Stimulated activated CD4-positive, alpha-beta T cell treated with anti-CD3 and anti-CD28 coated beads, Interleukin-4, amount 100 ng/mL, for 24 hours (primary cell): Measurements from ENCODE around the gene PAX3.

Experiments
- DNase-seq: peaks from one replicate; pipeline ENCODE4 v3.0.0-alpha.2; 2020

PAX3 gene

DNA sequence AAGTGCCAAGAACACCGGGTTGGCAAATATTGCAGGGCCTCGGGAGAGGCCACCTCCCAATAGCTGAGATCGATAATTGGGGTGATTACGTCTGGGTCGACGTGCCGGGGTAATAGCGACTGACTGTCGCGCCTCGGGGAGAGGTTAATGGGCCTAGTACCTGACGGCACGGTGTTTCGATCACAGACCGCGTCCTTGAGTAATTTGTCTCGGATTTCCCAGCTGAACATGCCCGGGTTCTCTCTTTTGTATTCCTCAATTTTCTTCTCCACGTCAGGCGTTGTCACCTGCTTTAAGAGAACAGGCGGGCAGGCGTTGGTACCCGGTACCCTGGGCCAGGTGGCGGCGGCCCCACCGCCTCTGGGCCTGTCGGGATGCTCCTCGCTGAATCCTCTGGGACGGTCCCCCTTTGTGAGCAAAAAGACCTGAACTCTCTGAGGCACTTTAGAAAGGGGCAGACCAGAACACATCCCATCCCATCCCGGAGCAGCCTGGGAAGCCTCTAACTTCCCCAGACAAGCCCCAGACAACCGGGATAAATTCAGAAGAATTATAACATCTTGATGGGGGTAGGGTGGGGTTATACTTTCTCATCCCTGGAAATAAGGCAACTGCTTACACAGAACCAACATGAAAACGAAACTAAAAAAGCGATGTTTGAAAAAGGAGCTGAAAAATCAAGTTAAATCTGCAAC, 3.3 kb downstream of the PAX3 start:
- DNase-seq: no peak

DNA sequence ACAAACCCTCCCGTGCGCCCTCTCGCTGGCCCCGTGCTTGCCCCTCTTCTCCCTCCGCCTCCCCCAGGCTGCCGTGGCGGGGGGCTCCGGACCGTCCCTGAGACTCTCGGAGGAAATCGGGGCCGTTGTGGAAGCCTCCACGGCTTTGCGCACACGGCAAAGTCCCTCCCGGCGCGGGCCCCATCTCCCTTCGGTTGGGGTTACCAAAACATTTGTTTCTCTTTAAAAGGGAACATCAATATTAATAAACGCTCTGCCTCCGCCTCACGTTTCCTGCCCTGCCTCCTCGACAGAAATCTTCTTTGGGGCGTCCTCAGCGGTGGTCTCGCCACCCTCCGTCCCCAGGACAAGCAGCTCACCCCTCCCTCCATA, 3.8 kb downstream of the PAX3 start:
- DNase-seq: no peak

DNA sequence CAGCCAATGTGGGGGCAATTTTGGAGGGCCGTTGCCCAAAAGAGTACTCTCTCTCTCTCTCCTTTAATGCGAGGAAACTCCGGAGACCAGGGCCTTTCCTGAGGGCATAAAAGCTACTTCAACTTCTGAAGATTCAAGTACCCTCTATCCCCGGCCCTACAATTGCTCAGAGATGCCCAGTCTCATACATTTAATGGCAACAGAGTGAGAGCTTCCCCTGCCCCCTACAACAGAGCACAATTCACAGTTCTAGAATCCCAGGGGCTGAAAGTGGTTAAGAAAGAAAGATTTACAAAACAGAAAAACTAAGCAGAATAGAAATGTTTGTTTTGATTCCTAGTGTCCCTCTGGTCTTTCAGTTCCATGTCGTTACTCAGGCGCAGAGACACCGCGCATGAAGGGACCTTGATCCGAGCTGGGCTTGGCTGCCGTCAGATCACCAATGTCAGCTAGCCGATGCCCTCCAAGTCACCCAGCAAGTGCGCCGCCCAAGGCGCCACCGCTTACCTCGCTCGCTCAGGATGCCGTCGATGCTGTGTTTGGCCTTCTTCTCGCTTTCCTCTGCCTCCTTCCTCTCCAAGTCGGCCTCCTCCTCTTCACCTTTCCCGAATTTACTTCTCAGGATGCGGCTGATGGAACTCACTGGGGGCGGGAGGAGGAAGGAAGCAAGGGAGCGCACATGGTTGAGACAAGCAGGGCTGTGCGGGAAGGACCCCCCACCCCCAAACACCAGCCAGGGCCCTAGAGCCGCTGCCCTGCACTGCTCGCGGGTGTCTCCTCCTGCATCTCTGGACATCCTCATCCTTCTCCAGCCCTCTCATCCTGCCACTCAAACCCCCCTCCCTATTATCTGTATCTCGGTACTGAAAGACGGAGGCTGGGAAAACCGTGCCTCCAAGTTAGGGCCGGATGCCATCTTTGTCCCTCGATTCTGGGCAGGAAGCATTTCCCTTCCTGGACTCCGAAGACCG, 4.9 kb downstream of the PAX3 start:
- no peak for DNase-seq

DNA sequence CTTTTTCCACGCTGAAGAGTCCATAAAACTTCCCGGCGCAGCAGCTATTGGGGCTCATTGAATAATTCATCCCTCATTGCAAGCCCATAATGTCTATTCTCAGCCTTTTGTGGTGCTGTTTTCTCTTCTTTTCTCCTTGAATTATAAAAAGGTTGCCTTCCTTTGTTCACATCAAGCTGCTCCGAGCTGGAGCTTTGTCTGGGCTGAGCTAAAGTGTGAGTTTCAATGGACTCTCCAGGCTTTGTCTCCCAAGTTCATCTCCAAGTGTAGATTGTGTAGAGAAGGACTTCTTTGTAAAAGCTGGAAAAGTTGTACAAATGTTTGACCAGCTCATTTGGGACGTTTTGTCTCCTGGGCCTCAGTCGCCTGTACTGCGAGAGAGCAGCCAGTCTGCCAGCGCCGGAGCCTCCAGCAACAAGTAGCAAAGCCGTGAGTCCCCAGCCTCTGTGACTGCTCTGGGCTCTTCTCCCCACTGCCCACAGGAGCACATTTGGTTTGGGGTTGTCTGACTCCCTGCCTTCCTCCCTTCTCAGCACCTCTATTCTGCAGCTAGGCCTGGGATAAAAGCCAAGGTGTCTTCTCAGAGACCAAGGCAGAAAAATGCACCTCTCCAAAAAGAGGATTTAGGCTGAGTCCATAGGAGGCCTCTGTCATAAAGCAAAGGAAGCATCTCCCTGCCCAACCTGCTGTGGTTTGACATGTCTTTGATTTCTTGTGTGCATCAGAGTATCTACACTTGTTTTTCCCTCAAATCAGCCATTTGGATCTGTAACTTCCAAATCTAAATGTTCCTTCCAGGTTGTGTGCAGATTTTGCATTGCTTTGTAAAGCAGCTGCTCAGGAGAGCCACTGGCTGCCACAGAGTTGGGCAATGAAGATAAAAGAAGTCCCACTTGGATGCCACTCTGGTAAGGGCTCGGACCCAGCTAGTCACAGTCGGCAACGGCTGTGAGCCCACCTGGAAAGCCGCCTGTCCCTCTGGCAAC, 6.4 kb downstream of the PAX3 start:
- DNase-seq: no peak

DNA sequence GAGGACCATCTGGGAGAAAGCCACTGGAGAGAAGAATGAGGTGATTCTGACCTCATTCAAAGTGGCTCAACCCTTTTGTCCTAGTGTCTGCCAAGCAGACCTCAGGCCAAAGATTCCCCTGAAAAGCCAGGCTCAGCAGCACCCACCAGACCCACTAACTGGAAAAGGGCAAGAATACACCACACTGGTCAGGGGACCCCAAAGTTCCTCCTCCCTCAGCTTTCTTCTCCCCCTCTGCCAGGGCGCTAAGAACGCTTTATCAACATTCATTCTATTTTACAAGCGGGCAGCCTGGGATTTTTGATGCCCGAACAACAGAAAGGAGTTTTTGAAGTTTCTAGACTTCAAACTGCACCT, 7.3 kb downstream of the PAX3 start:
- DNase-seq: no peak

DNA sequence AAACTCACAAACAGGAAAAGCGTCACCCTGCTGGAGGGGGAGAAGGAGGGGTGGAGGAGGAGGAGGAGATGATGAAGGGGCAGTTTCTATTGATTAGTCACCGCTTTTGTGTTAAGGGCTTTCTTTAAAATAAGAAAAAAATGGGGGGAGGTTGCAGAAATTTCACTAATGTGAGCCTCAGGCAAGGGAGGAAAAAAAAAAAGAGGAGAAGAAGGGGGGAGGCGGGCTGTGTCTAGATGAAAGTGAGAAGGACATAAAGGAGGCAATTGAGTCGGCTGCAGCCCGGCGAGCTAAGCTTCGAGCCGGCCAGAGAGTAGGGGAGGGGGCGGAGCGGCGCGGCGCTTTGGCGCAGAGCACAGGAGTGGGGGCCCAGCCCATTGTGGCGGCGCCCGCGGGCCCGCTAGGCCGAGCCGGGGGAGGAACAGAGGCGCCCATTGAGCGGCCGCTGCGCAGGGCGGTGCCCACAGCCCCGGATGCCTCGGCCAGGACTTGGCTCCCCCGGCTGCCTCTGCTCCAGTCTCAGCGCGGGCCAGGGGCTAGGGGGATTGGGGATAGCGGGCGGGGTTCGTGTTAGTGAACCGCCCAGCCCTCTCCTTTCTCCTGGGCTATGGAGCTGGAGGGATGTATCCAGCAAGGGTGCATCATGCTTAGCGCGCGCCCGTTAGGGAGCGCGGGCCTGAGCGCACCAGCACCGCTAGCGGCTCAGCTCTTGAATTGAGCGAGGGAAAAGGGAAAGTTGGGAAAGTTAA, 7.9 kb downstream of the PAX3 start:
- no peak for DNase-seq

DNA sequence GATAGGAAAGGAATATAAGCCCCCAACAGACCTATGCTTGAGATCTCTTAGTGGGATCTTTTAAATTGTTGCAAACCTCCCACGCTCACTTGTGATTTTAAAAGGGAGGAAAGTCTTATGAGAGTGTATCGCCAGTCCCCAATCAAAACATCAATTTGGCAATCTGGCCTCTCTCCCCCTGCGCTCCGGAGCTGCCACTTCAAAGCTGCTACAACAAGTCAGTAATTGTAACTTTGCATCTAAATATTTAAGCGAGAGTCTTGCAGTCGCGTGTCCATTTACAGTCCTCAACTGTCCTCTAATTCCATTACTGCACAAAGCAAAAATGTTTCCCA, 8.4 kb downstream of the PAX3 start:
- no peak for DNase-seq

DNA sequence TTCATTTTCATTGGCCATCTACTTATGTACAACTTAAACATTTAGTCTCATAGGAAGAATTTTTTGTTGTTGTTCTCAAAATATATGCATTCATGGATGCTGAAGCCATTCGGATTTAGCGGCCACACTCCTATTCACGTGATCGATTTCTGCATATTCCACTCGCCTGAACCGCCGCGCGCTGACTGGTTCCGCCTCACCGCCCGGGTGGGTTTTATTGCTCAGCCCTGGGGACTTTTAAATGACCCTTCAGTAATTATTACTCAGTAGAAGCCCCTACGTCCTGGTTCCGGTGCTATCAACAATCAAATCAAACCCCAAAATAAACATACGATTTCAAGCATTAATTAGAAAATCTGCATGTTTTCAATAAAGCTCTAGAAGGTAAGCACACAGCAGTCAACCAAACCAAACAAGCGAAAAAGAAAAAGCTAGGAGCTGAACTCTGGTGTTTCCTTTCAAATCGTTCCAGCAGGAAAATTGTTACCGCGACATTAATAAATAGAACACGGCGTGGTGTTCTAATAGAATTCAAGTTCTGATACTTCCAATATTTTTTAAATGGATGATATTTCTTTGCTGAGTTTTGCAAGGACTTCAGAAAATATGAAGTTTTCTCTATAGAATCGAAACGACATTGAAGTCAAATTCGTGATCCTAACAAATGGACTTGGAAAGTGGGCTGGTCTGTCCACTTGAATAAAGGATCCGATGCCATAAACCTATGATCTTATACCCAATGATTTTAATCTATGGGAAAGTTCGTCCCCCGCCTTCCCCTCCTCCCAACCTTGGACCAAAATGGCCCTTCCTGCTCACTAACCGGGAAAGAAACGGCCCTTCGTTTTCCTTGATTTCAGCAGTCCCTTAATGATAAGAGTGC, 9.3 kb downstream of the PAX3 start:
- DNase-seq: no peak

DNA sequence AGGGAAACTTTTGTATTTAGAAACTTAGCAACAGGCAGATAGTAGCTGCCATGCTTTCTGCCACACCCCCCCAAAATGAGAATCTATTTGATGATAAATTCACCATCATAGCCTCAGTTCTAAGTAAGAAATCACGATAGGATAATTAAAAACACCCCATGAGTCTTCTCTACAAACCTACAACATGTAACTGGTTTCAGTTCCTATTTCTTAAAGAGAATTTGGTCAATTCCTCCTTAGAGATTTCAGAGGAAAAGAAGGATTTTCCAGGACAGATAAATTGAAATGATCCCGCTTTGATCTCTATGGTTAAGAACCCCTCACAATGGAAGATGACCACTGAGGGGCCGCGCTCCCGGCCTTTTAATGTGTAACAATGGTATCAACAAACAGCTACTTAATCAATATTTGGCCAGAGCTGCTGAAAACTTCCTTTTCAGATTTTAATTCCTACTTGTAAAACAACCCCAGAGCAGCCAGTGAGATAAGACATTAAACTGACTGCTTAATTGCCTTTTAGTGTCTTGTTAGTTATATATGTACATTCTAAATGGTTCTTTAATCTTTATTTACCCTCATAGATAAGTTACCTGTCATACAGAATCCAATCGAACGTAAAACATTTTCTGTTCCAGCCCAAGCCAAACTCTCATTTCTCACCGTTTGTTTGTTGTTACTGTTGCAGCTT, 10.1 kb downstream of the PAX3 start:
- no peak for DNase-seq

DNA sequence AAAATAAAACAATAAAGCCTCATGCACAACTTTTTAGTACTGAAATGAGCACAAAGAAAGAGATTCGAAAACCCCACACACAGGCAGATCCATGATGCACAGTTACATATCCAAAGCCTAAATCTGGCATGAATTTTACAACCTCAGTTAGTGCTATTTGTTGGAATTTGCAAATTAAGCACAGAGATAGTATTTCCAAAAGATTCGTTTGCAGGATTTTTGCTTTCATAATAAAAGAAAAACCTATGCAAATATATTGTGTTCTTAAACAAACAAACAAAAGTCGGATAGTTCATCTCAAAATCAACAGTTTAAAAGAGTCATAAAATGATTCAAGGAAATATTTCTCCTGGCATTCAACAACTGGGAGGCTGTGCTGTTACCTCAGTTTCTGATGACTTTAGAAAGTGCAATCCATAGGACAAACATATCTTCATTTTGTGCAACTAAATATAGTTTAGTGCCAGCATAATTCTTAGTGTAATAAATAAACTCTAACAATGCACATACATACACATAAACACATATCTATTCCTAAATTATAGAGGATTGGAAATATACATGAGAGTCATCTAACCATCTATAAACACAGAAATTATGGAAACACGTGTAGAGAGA, 10.8 kb downstream of the PAX3 start:
- DNase-seq: no peak

DNA sequence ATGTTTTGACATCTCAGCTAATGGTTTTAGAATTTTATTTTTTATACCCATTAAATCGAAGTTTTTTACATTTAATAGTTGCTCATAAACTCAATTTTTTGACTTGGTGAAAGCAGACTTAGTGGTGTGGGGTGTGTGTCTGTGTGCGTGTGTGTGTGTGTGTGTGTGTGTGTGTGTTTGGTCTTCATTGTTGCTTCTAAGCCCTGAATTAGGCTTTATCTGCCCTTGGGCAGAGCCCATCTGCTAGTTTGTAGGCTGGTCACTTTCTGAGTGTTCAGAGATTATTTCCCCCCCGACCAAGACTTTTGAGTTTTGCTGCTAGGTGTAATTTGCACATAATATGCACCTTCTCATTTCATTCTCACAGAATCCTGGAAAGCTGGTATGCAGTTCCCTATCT, 14.3 kb downstream of the PAX3 start:
- no peak for DNase-seq

DNA sequence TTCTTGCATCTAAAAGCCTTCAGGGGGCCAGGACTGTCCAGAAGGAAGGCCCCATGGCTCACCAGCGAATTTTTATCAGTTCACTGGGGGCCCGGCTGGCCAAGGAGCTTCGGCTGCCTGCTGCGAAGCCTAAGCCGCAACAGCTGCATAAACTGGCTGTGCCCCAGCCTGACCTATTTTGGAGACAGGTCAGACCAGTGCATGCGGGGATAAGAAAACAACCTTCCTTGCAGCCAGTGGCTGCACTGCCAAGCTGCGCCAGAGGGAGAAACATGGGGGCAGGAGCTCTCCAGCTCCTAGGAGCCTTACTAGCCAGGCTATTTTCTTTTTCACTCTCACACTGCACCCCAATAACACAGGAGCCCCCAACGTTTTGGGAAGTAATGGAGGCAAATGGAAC, 15.2 kb downstream of the PAX3 start:
- no peak for DNase-seq

DNA sequence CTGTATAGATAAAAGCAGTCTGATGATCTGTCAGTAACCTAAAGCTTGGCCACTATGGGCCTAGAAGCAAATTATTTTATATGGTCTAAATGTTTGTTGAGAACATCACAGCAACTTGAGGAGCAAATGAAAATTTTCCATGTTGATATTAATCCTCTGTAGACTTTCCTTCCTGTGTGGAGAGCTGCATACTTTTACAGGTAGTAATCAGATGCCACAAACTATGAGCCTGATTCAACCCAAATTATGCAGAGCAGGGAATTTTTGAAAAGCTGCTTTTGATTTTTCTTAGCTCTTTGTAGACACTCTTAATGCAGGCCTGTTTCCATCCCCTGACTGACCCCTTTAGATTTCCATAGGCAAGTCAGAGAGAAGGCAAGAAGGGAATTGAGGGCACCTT, 17.3 kb downstream of the PAX3 start:
- DNase-seq: no peak

DNA sequence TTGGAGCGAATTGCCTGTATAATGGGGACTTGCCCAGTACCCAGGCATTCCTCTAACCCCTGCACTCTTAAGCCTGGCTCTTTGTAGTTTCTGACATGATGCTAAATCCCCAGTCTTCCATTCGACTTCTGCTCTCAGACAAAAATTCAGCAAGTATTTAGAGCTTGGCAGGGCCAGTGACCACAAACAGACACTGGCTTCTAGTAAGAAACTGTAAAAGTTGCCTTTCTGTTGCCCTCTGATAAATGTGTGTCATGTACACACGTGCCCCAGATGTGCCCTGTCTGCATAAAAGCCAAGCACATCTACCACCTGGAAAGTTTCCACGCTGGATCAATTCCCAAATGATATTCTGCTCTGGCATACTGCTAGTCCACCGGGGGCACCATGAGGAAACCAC, 18.0 kb downstream of the PAX3 start:
- no peak for DNase-seq

DNA sequence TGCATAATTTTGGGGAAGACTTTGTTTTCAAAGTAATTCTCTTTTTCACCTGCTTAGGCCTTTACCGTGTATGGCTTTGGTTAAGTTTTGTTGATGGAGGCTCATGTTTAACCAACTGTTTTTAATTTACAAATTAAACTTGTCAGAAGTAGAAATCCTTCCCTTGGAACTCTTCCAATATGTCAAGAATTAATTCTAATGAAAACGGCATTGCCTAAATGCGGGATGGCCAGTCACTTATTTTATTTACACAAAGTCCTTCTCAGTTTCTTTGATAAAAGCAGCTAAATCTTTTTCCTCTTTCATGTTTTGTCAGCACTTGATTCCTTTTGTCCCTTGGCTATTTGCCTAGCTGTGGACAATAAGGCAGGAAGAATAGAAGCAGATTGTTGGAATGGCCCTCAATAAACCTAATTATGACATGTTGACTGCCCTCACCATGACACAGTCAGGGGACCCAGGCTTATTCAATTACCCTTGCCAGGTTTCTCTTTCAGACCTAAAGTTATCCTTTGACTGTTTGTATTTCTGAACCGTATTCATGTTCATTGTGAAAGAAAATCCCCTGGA, 26.3 kb downstream of the PAX3 start:
- DNase-seq: no peak

DNA sequence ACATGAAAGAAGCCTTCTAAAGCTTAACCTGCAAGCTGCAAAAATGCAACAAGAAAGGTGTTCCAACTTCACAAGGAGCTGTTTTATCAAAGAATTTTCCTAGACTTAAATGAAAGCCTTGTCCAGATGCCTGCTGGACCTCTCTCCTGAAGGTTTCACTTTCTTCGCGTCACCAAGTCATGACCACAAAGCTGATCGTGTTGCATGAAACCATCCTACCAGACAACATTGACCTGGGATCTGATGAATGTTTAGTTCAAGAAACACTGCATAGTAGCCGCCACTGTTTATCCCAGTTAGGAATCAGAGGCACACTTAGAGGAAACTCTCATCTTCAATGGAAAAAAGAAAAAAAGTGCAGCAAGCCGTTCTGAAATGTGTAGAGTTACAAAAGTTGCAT, 26.9 kb downstream of the PAX3 start:
- no peak for DNase-seq

DNA sequence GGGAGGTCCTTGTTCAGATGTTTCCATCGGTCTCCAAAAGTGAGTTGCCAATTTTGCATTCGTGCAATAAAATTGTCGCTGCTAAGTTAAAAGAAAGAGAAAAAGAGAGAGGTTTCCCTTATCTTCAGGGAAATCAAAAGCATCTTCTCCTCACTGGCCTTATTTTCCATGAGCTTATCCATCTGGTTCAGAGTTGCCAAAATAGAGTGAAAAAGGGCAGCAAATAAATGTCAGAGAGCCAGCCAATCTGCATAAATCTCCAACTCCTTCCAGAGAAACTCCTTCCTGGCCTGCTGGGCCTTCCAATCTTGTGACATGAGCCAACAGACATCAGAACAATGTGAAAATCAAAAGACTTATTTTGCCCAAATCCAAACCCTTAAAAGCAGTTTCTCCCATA, 28.4 kb downstream of the PAX3 start:
- no peak for DNase-seq

DNA sequence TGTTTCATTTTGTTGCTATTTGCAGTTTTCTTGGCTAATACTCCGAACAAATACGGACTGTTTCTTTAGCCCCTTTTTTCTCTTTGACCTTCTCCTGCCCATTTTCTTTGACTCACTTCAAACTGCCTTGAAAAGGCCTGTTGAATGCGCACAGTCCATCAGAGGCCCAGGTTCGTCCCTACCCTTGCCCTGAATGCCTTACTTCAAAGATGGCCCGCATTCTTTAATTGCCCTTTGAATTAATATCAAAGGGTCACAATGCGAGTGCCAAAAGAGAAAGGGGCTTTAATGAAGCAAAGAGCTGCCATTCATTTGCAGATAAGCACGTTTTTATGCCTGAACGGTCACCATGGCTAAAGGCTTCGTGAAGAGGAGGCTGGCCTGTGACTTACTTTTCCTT, 29.7 kb downstream of the PAX3 start:
- no peak for DNase-seq

DNA sequence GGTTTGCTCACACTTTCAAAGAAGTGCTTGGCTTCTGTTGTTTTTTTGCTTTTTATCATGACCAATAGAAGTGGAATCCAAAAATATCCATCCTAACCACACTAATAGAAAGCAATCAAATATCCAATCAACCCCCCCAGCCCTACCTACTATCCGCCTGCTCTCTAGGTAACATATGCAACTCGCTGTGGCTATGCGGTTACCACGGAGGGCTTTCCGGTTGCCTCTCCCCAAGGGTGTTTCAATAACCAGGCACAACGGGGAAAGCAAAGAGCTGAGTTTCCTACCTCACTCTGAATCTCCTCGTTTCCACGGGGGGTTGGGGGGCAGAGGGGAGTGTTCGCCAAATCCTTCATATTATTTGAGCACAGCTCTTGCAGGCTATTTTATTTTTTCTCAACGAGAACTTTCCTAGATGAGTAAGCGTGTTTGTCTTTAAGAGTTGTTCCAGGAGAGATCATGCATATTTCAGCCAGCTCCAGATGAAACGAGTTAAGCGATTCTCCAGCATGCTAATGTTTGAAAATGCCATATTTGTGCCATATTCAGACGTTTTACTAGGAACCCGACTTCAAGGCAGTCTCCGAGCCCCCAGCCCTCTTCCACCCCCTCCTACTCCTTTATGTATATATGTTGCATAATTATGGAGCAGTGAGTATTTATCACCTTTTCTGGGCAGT, 30.3 kb downstream of the PAX3 start:
- DNase-seq: no peak
